ENCODE results near the gene YARS2.
A peak's percentile ranks its signal among the peaks of the same experiment; 100 is the strongest.

YARS2 gene

GRCh38 chr12:32770141-32770540 lies 14.4 kb upstream of the YARS2 start:
- H3K9me3 ChIP-seq = no peaks in the 10 kb centered on the region
- peaks cover 14% of the 10 kb centered on the region for H3K27me3 ChIP-seq (ENCODE audit: low read depth)
- H3K36me3 ChIP-seq (replicated peaks) = no peaks in the 10 kb centered on the region
- DNase-seq (ENCODE audit: low spot score in 2 of 2) = no peak
- no peak overlapping the region for H3K4me3 ChIP-seq
- in situ Hi-C loops (cut with MboI; ENCODE audit: low sequenced_read_pairs) = loop anchor here (25.0 kb wide), 1 partner anchor 842 kb away; no protein-coding TSS in a partner anchor
- no peaks in the 10 kb centered on the region for H3K4me1 ChIP-seq

DNA sequence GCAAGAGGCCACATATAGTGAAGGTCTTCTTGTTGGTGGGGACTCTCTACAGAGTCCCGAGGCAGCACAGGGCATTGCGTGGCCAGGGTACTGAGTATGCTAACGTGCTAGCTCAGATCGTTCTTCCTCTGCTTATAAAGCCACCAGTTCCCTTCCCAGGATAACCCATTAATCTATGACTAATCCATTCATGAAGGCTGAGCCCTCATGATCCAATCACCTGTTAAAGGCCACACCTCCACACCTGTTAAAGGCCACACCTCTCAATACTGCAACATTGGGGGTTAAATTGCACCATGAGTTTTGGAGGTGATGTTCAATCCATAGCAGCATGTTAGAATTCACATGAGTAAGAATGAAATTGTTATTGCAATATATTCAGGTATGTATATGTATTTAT lies 12.8 kb upstream of the YARS2 start:
- no peaks in the 10 kb centered on the region for H3K9me3 ChIP-seq

DNA sequence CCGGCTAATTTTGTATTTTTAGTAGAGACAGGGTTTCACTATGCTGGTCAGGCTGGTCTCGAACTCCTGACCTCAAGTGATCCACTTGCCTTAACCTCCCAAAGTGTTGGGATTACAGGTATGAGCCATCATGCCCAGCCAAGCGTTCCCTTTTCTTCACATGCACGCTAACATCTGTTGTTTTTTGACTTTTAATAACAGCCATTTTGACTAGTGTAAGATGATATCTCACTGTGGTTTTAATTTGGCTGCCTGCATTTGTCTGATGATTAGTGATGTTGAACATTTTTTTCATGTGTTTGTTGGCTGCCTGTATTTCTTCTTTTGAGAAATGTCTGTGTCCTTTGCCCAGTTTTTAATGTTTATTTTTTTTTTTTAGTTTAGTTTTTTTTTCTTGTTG lies 10.2 kb upstream of the YARS2 start:
- H3K4me1 ChIP-seq = no peaks in the 10 kb centered on the region
- H3K4me3 ChIP-seq = no peak overlapping the region
- H3K9me3 ChIP-seq = no peaks in the 10 kb centered on the region
- H3K27me3 ChIP-seq (ENCODE audit: low read depth) = peaks cover 26% of the 10 kb centered on the region
- in situ Hi-C loops (cut with MboI; ENCODE audit: low sequenced_read_pairs) = loop anchor here (10.0 to 25.0 kb wide), 2 partner anchors 169 to 846 kb away; no protein-coding TSS in a partner anchor
- DNase-seq (ENCODE audit: low spot score in 2 of 2) = no peak
- no peaks in the 10 kb centered on the region for H3K36me3 ChIP-seq (replicated peaks)

More for the DNA sequence above, 12.8 kb upstream of the YARS2 start:
- H3K36me3 ChIP-seq (replicated peaks) = no peaks in the 10 kb centered on the region
- H3K27me3 ChIP-seq (ENCODE audit: low read depth) = peaks cover 14% of the 10 kb centered on the region
- no peak overlapping the region for H3K4me3 ChIP-seq
- in situ Hi-C loops (cut with MboI; ENCODE audit: low sequenced_read_pairs) = loop anchor here (10.0 to 25.0 kb wide), 2 partner anchors 166 to 844 kb away; no protein-coding TSS in a partner anchor
- no peak for DNase-seq (ENCODE audit: low spot score in 2 of 2)
- no peaks in the 10 kb centered on the region for H3K4me1 ChIP-seq

- in situ Hi-C loops (cut with MboI; ENCODE audit: low sequenced_read_pairs) = loop anchor here (10.0 to 25.0 kb wide), 2 partner anchors 173 to 851 kb away; no protein-coding TSS in a partner anchor
Measured at GRCh38 chr12:32761716-32762115, 6.0 kb upstream of the YARS2 start.

GRCh38 chr12:32757157-32757556 lies 1.5 kb upstream of the YARS2 start:
- H3K27me3 ChIP-seq (ENCODE audit: low read depth) = peaks cover 17% of the 10 kb centered on the region
- H3K4me3 ChIP-seq = no peak overlapping the region
- DNase-seq (ENCODE audit: low spot score in 2 of 2) = no peak
- H3K9me3 ChIP-seq = no peaks in the 10 kb centered on the region
- H3K36me3 ChIP-seq (replicated peaks) = peaks cover 14% of the 10 kb centered on the region
- H3K4me1 ChIP-seq = peaks cover 12% of the 10 kb centered on the region
- in situ Hi-C loops (cut with MboI; ENCODE audit: low sequenced_read_pairs) = loop anchor here (5.0 to 25.0 kb wide), 3 partner anchors 148 to 1265 kb away; partner anchors contain the start of gene ALG10

More at GRCh38 chr12:32761716-32762115, 6.0 kb upstream of the YARS2 start:
- H3K4me1 ChIP-seq = 0 out of 2 replicates have a peak, but pooled peaks cover 2% of the 10 kb centered on the region
- no peaks in the 10 kb centered on the region for H3K36me3 ChIP-seq (replicated peaks)
- no peaks in the 10 kb centered on the region for H3K9me3 ChIP-seq
- H3K27me3 ChIP-seq (ENCODE audit: low read depth) = peaks cover 24% of the 10 kb centered on the region
- no peak for DNase-seq (ENCODE audit: low spot score in 2 of 2)
- H3K4me3 ChIP-seq = no peak overlapping the region

DNA sequence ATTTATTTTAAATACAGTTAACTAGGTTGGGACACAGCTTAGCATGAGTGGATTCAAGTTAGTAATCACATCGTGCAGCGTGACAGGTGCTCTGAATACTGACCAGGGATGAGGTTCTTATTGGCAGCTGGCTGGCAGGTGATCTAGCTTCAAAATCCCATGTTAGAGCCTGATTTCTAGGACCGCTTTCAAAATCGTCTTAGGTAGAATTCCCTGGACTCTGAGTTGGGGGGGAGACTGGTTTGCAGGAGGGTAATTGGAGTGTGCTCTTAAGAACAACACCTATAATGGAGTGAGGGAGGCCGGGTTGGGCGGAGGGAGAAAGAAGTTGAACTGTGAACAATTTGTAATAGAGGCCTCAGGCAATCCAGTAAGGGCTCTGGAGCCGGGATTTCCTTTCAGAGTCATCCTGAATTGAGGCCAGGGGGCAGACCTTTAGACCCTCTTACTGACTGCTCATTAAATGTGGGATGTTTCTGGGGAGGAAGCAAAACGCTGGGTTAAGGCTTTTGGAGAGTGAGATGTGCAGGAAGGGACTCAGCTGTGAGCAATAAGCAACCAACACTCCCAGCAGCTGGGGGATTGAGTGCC lies 874 bp upstream of the YARS2 start:
- peak in 1 of 2 experiments; percentile 15 for DNase-seq (ENCODE audit: low spot score in 2 of 2)
- peak overlapping the region; percentile 96; the same call in 1 of the 2 replicates for H3K4me3 ChIP-seq
- H3K9me3 ChIP-seq = no peaks in the 10 kb centered on the region
- in situ Hi-C loops (cut with MboI; ENCODE audit: low sequenced_read_pairs) = loop anchor here (5.0 to 25.0 kb wide), 3 partner anchors 148 to 1266 kb away; partner anchors contain the start of gene ALG10
- H3K36me3 ChIP-seq (replicated peaks) = peaks cover 20% of the 10 kb centered on the region
- peaks cover 12% of the 10 kb centered on the region for H3K27me3 ChIP-seq (ENCODE audit: low read depth)
- peaks cover 12% of the 10 kb centered on the region for H3K4me1 ChIP-seq

DNA sequence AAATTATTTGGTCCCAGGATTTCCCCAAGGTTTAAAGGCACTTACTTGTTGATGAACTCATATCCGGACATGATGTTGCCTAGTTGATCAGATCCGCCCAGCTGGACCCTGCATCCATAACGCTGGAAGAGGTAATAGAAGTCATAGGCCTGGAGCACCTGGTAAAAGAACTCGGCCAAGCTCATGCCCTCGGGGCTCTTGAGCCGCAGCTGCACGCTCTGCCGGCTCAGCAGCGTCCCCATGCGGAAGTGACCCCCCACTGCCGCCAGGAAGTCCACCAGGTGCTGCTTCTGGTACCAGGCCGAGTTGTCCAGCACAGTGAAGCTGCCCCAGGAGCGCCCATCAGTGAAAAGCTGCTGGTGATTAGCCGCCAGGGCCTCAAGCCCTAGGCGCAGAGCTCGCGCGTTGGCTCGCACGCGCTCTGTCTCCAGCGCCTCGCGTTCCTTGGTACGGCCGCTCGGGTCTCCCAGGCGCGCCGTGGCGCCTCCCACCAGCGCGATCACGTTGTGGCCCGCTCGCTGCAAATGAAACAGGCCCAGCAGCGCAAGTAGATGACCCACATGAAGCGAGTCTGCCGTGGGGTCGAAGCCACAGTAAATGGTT lies 545 bp downstream of the YARS2 start:
- Histone ChIP-seq H3K4me1 (peaks cover 12% of the 10 kb centered on the region), H3K9me3 (no peaks in the 10 kb centered on the region), H3K4me3 (peak overlapping the region; percentile 96), H3K27me3 (ENCODE audit: low read depth) (peaks cover 2% of the 10 kb centered on the region; the same call in 1 of the 2 replicates), H3K36me3 (replicated peaks) (peaks cover 32% of the 10 kb centered on the region)
- DNase-seq (ENCODE audit: low spot score in 2 of 2) = peak; percentile 66 to 93
- in situ Hi-C loops (cut with MboI; ENCODE audit: low sequenced_read_pairs) = loop anchor here (5.0 to 25.0 kb wide), 3 partner anchors 150 to 1267 kb away; partner anchors contain the start of gene ALG10

- peak overlapping the region; percentile 96 for H3K4me3 ChIP-seq
Measured at GRCh38 chr12:32754111-32754510, 1.6 kb downstream of the YARS2 start.

DNA sequence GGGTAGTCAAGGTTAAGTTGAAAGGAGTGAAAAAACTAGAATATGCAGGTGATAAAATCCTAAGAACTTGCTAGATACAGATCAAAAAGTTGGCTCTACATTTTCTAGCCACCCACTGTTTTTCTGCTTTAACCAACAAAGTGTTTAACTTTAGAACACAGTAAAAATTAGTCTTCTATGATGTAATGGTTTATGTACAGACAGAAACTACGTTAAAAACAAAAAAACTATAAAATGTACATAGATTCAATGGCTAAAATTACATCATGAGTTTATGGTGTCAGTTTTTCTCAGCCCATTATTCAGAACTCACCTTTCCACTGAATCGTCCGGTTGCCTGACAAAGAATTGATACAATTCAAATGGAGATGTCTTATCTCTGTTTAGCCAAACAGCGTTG lies 2.1 kb downstream of the YARS2 start:
- Histone ChIP-seq H3K27me3 (ENCODE audit: low read depth) (no peaks in the 10 kb centered on the region), H3K9me3 (no peaks in the 10 kb centered on the region), H3K4me3 (peak overlapping the region; percentile 96), H3K36me3 (replicated peaks) (peaks cover 48% of the 10 kb centered on the region), H3K4me1 (peaks cover 12% of the 10 kb centered on the region)
- in situ Hi-C loops (cut with MboI; ENCODE audit: low sequenced_read_pairs) = loop anchor here (10.0 to 25.0 kb wide), 2 partner anchors 151 to 859 kb away; no protein-coding TSS in a partner anchor
- DNase-seq (ENCODE audit: low spot score in 2 of 2) = no peak

More at GRCh38 chr12:32754111-32754510, 1.6 kb downstream of the YARS2 start:
- H3K36me3 ChIP-seq (replicated peaks) = peaks cover 42% of the 10 kb centered on the region
- no peaks in the 10 kb centered on the region for H3K9me3 ChIP-seq
- DNase-seq (ENCODE audit: low spot score in 2 of 2) = peak; percentile 38 to 60
- in situ Hi-C loops (cut with MboI; ENCODE audit: low sequenced_read_pairs) = loop anchor here (10.0 to 25.0 kb wide), 2 partner anchors 151 to 858 kb away; no protein-coding TSS in a partner anchor
- no peaks in the 10 kb centered on the region for H3K27me3 ChIP-seq (ENCODE audit: low read depth)
- H3K4me1 ChIP-seq = peaks cover 12% of the 10 kb centered on the region

- in situ Hi-C loops (cut with MboI; ENCODE audit: low sequenced_read_pairs) = no loop called here
Measured at GRCh38 chr12:32743264-32743663, 12.4 kb downstream of the YARS2 start.

DNA sequence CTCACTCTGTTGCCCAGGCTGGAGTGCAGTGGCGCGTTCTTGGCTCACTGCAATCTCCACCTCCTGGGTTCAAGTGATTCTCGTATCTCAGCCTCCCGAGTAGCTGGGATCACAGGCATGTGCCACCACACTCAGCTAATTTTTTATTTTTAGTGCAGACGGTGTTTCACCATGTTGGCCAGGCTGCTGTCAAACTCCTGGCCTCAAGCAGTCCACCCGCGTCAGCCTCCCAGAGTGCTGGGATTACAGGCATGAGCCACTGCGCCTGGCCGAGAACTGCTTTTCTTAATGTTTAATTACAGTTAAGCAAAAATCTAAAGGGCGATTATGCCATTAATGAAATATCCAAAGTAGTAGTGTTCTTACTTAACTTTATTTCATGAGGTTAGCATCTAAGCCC lies 13.6 kb downstream of the YARS2 start:
- Histone ChIP-seq H3K9me3 (no peaks in the 10 kb centered on the region), H3K4me1 (peaks cover 20% of the 10 kb centered on the region), H3K4me3 (no peak overlapping the region), H3K36me3 (replicated peaks) (peaks cover 63% of the 10 kb centered on the region), H3K27me3 (ENCODE audit: low read depth) (no peaks in the 10 kb centered on the region)
- no peak for DNase-seq (ENCODE audit: low spot score in 2 of 2)
- in situ Hi-C loops (cut with MboI; ENCODE audit: low sequenced_read_pairs) = no loop called here

More at GRCh38 chr12:32743264-32743663, 12.4 kb downstream of the YARS2 start:
- H3K4me3 ChIP-seq = no peak overlapping the region
- no peaks in the 10 kb centered on the region for H3K9me3 ChIP-seq
- H3K27me3 ChIP-seq (ENCODE audit: low read depth) = no peaks in the 10 kb centered on the region
- peaks cover 71% of the 10 kb centered on the region for H3K36me3 ChIP-seq (replicated peaks)
- no peak for DNase-seq (ENCODE audit: low spot score in 2 of 2)
- peaks cover 16% of the 10 kb centered on the region for H3K4me1 ChIP-seq

DNA sequence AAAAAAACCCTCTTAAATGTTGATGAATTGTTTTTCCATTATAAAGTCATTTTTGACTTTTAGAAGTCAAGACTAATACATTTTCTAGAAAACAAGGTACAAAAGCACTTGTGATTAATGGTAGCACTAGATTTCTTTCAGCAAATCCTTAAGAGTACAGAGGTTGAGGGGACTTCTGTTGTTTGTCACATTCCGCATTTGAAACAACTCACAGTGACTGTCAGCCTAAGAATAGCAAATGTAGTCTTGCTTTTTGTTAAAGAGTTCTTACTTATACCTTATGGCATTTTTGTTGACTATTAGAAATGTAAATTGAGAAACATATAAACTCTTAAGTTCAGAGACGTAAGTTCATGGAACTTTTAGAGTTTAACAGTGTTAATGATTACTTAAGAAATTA lies 16.4 kb downstream of the YARS2 start:
- in situ Hi-C loops (cut with MboI; ENCODE audit: low sequenced_read_pairs) = no loop called here

GRCh38 chr12:32737715-32738114 lies 18.0 kb downstream of the YARS2 start:
- no peaks in the 10 kb centered on the region for H3K27me3 ChIP-seq (ENCODE audit: low read depth)
- peaks cover 23% of the 10 kb centered on the region for H3K4me1 ChIP-seq
- in situ Hi-C loops (cut with MboI; ENCODE audit: low sequenced_read_pairs) = no loop called here
- peaks cover 44% of the 10 kb centered on the region for H3K36me3 ChIP-seq (replicated peaks)
- H3K4me3 ChIP-seq = no peak overlapping the region
- peak in 1 of 2 experiments; percentile 48 for DNase-seq (ENCODE audit: low spot score in 2 of 2)
- no peaks in the 10 kb centered on the region for H3K9me3 ChIP-seq

More for the DNA sequence above, 16.4 kb downstream of the YARS2 start:
- H3K9me3 ChIP-seq = no peaks in the 10 kb centered on the region
- peaks cover 49% of the 10 kb centered on the region for H3K36me3 ChIP-seq (replicated peaks)
- peak in 1 of 2 experiments; percentile 52 for DNase-seq (ENCODE audit: low spot score in 2 of 2)
- no peaks in the 10 kb centered on the region for H3K27me3 ChIP-seq (ENCODE audit: low read depth)
- H3K4me1 ChIP-seq = peaks cover 23% of the 10 kb centered on the region
- no peak overlapping the region for H3K4me3 ChIP-seq

DNA sequence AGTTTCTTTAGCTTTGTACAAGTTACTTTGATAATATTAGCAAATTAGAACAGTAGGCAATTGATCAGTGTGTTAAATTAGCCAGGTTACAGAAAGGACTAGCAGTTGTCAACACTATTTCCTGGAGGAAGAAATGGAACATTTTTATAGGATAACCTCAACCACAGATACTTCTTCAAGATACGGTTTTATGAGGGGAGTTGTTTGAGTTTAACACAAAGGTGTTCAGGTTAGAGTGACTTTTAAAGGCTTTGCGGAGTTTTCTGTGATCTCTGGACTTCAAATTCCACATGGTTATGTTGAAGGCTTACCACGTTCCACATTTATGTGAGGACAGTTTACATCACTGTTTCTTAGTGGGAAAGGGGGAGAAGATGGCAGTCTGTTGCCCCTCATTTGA lies 19.3 kb downstream of the YARS2 start:
- H3K4me3 ChIP-seq = no peak overlapping the region
- H3K36me3 ChIP-seq (replicated peaks) = peaks cover 44% of the 10 kb centered on the region
- peaks cover 23% of the 10 kb centered on the region for H3K4me1 ChIP-seq
- H3K27me3 ChIP-seq (ENCODE audit: low read depth) = no peaks in the 10 kb centered on the region
- no peak for DNase-seq (ENCODE audit: low spot score in 2 of 2)
- in situ Hi-C loops (cut with MboI; ENCODE audit: low sequenced_read_pairs) = no loop called here
- H3K9me3 ChIP-seq = no peaks in the 10 kb centered on the region

All from HAP-1 (cell line).